Prostate gland (tissue), 2 donors: ENCODE data around the gene RBFOX1. TPM values are rescaled to one million over a fixed set of nuclear protein-coding genes. Genes with fewer than 3 reads are reported as not detected.

Experiments
- DNase-seq: peaks from one replicate; pipeline ENCODE4 v3.0.0-alpha.2; 2019; ENCODE audit warnings: low spot score
- H3K27ac ChIP-seq, 2 donors: fragments of 200-600 bp; sonication (generic); 2 replicates each; pipeline ENCODE4 v1.5.1; 2017 to 2019
- H3K27me3 ChIP-seq: fragments of 200-600 bp; sonication (generic); replicated peaks from 2 replicates; pipeline ENCODE4 v1.5.1; 2019; ENCODE audit not compliant: insufficient read depth
- H3K36me3 ChIP-seq, 2 donors: fragments of 200-600 bp; sonication (generic); 1 replicate in 1 of 2; 2 replicates in 1 of 2; pipeline versions ENCODE4 v1.5.1 to v1.8.1; 2017 to 2019
- H3K4me1 ChIP-seq: fragments of 200-600 bp; sonication (generic); replicated peaks from 2 replicates; pipeline ENCODE4 v1.5.1; 2019
- H3K4me3 ChIP-seq, 2 donors: fragments of 200-600 bp; sonication (generic); 2 replicates each; pipeline ENCODE4 v1.5.1; 2017 to 2019
- H3K9me3 ChIP-seq: fragments of 200-600 bp; sonication (generic); 2 replicates; pipeline ENCODE4 v1.5.1; 2017
- POLR2A ChIP-seq: fragments of 450-650 bp; IDR thresholded peaks from one replicate; pipeline ENCODE4 v1.6.1; 2016; ENCODE audit warnings: antibody characterized with exemption, mild to moderate bottlenecking
- POLR2AphosphoS5 ChIP-seq: sonication (generic); formaldehyde crosslinking; IDR thresholded peaks from one replicate; pipeline ENCODE4 v1.6.1; 2017; ENCODE audit warnings: antibody characterized with exemption
- WGBS: methylation state at CpG from one replicate; pipeline ENCODE4 v1.1.5; 2018; 5-methylcytosine and 5-hydroxymethylcytosine counted together
- intact Hi-C: fragments of 100-400 bp; cut with DNase I; formaldehyde crosslinking; loops from one replicate; pipeline ENCODE4 v1.14.2; 2022
- total RNA-seq, 2 donors: library from RNA; depleted of rRNA; stranded (reverse); fragments of >200 nt; gene quantifications; one replicate each; pipeline ENCODE4 v1.1.0, GENCODE V29; 2016
- TF ChIP-seq, protein P1 (sequence below), 4 experiments: fragments of 200-600 bp in 2 of 4; fragments of 450-650 bp in 2 of 4; sonication (generic) in 2 of 4; IDR thresholded peaks; 1 replicate in 3 of 4; 2 replicates in 1 of 4; pipeline ENCODE4 v1.5.1; 2016 to 2019; ENCODE audit warnings: antibody characterized with exemption in 4 of 4, mild to moderate bottlenecking in 2 of 4, moderate library complexity in 2 of 4

The RBFOX1 gene
- total RNA-seq, 2 donors from 2014 or later, result 1.3 to 1.5 TPM

DNA sequence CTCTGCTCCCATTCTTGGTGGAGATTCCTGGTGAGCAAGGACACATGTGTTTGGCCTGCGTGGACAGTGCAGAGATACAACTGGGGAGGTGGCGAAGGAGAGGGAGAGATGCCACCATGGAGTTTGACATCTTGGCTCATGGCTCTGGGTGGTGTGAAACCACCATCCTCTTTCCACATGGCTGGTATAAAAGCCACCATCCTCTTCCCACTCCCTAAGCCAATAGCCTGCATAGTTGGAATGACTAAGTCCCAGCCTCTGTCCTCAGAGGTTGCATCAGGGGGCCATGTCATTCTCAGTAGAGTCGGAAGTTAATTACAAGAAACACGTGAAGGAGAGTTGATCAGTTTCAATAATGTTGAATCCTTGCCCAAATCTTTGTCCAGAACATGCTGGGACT lies 10.0 kb downstream of the RBFOX1 start:
- WGBS, result 86% methylated on average over 4 of the region's 4 CpGs
- TF ChIP-seq POLR2AphosphoS5 (no peak), POLR2A (no peak)
- TF ChIP-seq, protein P1, sequence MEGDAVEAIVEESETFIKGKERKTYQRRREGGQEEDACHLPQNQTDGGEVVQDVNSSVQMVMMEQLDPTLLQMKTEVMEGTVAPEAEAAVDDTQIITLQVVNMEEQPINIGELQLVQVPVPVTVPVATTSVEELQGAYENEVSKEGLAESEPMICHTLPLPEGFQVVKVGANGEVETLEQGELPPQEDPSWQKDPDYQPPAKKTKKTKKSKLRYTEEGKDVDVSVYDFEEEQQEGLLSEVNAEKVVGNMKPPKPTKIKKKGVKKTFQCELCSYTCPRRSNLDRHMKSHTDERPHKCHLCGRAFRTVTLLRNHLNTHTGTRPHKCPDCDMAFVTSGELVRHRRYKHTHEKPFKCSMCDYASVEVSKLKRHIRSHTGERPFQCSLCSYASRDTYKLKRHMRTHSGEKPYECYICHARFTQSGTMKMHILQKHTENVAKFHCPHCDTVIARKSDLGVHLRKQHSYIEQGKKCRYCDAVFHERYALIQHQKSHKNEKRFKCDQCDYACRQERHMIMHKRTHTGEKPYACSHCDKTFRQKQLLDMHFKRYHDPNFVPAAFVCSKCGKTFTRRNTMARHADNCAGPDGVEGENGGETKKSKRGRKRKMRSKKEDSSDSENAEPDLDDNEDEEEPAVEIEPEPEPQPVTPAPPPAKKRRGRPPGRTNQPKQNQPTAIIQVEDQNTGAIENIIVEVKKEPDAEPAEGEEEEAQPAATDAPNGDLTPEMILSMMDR (IDR thresholded peaks at IDR 0.05), result no peak
- H3K36me3 ChIP-seq, result no peaks in the 10 kb centered on the region
- H3K27me3 ChIP-seq, result no peaks in the 10 kb centered on the region
- H3K9me3 ChIP-seq, result no peaks in the 10 kb centered on the region
- no peak for DNase-seq
- intact Hi-C loops, result no loop called here
- no peak overlapping the region for H3K27ac ChIP-seq
- H3K4me3 ChIP-seq, result no peak overlapping the region
- H3K4me1 ChIP-seq, result no peaks in the 10 kb centered on the region

DNA sequence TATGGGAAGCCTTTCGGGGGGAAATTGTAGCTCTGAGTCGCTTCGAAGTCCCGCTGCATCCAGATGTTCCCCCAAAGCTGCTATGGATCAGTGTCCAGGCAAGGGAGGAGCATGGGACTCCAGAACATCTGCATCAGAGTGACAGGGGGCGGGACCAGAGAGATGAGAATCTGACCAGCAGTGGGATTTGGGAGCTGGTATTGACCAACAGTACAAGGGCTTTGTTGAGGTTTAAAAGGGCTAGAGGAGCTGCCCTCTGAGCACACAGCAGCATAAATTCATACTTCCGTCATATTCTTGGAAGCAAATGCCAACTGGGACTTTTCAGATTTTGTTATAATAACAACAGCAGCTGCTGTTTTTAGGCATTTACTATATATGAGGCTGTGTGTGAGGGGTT lies 10.6 kb downstream of the RBFOX1 start:
- no peaks in the 10 kb centered on the region for H3K9me3 ChIP-seq
- H3K27ac ChIP-seq, result no peak overlapping the region
- intact Hi-C loops, result no loop called here
- no peaks in the 10 kb centered on the region for H3K4me1 ChIP-seq
- H3K27me3 ChIP-seq, result no peaks in the 10 kb centered on the region
- DNase-seq, result no peak
- 82% methylated on average over 6 of the region's 6 CpGs for WGBS
- no peaks in the 10 kb centered on the region for H3K36me3 ChIP-seq
- TF ChIP-seq, protein P1 (IDR thresholded peaks at IDR 0.05), result no peak
- TF ChIP-seq POLR2A (no peak), POLR2AphosphoS5 (no peak)
- H3K4me3 ChIP-seq, result no peak overlapping the region

DNA sequence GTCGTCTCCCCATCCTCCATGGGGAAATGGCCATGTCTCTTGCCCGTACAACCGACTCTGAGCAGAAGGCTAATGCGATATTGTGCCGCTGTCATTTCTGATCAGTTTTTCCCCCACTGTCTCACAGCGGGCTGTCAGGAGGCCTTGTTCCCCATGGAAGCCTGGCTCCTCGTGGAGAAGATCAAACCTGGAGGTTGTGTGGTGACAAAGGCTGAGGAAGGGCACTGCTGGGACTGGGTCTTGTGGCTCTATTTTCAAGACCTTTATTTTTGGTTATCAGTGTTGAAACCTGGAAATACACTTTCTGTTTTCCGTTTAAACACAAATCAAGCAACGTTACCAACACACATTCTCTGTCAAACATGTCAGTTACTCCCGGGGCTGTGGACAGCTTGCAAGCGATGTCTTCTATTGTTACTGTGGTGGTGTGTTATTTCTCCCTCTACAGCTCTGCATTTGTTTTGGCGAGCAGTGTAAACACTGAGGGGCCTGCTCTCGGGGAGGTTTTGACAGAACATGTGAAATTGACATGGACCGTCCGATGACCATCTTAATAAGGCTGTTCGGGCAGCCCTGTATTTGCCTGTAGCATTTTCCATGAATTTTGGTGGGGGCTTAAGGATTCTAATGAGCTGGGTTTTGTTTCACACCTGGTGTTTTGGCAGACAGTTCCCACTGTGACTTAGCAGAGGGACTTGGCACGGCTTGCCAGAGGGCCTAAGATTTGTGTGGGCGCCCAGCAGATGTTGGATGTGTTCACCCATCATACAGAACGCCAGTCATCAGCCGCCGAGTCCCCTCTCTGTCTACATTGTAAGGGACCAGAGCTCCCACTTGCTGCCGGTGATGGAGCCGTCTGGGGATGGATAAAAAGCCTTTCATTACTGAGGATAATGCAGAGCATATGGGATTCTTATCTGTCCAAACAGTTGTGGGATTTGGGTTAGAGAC lies 12.5 kb downstream of the RBFOX1 start:
- TF ChIP-seq POLR2AphosphoS5 (no peak), POLR2A (no peak)
- TF ChIP-seq, protein P1 (IDR thresholded peaks at IDR 0.05), result no peak
- Histone ChIP-seq H3K36me3 (no peaks in the 10 kb centered on the region), H3K27me3 (no peaks in the 10 kb centered on the region), H3K9me3 (no peaks in the 10 kb centered on the region), H3K4me3 (no peak overlapping the region), H3K4me1 (no peaks in the 10 kb centered on the region), H3K27ac (no peak overlapping the region)
- 63% methylated on average over 23 of the region's 23 CpGs for WGBS
- intact Hi-C loops, result no loop called here
- DNase-seq, result no peak

- Histone ChIP-seq H3K27ac (no peak overlapping the region), H3K27me3 (no peaks in the 10 kb centered on the region), H3K36me3 (no peaks in the 10 kb centered on the region), H3K9me3 (no peaks in the 10 kb centered on the region), H3K4me3 (no peak overlapping the region), H3K4me1 (no peaks in the 10 kb centered on the region)
- DNase-seq, result no peak
- intact Hi-C loops, result no loop called here
- WGBS, result 91% methylated on average over 2 of the region's 2 CpGs
- TF ChIP-seq, protein P1 (IDR thresholded peaks at IDR 0.05), result no peak
These were observed 18.2 kb downstream of the RBFOX1 start for GRCh38 chr16:7350806-7351205.
